GM12875 (cell line): ENCODE measurements around the gene FUBP1.
"Not testable (repeated sequence)": the region's sequence is repeated elsewhere in the genome, so short reads cannot be mapped to it uniquely, and the experiment has no call there.

Experiments
- H3K4me3 ChIP-seq: one replicate; pipeline ENCODE4 v1.5.1; 2011; ENCODE audit warnings: low read depth, low read length, control low read depth
- TF ChIP-seq, protein P1 (sequence below): IDR thresholded peaks from 2 replicates; pipeline ENCODE4 v1.5.1; 2011; ENCODE audit warnings: low read depth, mild to moderate bottlenecking, control low read depth, inconsistent platforms, low read length, moderate library complexity, borderline replicate concordance; ENCODE audit not compliant: insufficient read depth

FUBP1 gene

DNA sequence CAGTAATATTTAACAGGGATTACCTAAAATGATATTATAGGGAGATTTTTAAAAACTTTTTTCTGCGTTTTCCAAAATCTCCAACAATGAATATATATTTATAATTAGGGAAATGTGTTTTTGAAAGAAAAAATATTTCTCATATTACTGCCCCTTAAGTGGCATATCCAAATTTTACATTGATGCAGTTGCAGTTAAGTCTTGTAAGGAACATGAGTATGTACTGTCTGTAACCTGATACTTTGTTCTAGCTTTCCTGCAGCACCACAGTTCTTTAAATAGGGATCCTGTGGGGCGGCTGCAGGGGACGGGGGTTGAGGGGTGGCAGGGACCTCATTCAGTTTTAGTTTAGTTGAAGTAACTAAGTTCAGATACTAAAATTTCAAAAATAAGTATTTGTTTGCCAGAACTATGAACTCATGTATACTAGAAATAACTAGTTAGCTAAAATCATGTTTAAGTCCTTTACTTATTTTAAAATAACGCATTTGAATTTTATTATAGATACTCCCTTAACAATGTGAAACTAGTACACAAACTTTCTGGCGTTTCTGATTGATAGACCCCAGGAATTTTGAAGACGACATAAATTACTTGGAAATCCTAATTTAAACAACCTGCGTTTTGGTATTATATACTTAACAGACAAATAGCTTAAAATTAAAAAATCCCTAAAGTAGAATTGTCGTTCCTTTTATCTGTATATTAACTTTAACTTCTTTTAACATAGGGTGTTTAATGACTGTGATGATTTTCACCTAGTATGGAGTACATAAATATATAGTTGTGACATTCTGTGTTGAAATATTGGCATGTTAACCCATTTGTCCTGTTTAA is 25.2 kb upstream of the FUBP1 start:
- H3K4me3 ChIP-seq: peak overlapping the region; percentile 49
- TF ChIP-seq, protein P1, sequence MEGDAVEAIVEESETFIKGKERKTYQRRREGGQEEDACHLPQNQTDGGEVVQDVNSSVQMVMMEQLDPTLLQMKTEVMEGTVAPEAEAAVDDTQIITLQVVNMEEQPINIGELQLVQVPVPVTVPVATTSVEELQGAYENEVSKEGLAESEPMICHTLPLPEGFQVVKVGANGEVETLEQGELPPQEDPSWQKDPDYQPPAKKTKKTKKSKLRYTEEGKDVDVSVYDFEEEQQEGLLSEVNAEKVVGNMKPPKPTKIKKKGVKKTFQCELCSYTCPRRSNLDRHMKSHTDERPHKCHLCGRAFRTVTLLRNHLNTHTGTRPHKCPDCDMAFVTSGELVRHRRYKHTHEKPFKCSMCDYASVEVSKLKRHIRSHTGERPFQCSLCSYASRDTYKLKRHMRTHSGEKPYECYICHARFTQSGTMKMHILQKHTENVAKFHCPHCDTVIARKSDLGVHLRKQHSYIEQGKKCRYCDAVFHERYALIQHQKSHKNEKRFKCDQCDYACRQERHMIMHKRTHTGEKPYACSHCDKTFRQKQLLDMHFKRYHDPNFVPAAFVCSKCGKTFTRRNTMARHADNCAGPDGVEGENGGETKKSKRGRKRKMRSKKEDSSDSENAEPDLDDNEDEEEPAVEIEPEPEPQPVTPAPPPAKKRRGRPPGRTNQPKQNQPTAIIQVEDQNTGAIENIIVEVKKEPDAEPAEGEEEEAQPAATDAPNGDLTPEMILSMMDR: no peak

DNA sequence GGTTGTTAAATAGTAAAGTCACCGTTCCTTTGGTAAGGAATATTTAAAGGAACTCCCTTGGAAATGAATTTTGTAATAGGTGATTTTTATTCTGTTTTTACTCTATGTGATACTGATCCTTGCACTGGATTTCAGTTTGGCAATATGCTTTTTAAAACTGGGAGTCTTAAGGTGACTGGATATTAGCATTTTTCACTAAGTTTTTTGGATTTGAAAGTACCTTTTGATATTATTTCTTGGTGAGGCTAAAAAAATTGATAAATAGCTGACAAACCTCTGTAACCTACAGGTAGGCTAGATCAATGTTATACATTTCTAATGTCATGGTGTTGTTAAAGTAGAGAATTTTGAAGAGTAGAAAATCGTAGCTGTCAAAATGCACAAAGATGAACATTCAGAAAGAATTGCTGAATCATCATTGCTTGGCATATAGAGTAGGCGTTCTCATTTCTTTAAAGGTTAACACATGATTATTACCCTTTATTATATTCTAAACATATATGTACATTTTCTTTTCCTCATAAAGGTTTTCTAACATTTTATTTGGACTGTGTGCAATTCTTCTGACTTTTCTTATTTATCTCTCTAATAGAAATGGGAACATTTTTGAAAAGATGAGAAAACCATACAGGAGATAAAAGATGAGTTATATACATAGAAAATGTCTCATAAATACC is 24.3 kb upstream of the FUBP1 start:
- no peak overlapping the region for H3K4me3 ChIP-seq
- TF ChIP-seq, protein P1: no peak

DNA sequence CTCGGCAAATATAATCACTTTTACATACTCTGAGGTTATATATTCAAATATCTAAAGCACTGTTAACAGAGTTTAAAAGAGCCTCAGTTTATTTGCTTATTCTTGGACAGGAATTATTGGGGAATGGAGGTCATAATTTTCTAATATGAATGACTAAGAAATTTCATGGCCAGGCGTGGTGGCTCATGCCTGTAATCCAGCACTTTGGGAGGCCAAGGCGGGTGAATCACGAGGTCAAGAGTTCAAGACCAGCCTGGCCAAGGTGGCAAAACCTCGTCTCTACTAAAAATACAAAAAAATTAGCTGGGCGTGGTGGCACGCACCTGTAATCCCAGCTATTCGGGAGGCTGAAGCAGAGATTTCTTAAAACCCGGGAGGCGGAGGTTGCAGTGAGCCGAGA is 21.7 kb upstream of the FUBP1 start:
- not testable (repeated sequence) for H3K4me3 ChIP-seq

DNA sequence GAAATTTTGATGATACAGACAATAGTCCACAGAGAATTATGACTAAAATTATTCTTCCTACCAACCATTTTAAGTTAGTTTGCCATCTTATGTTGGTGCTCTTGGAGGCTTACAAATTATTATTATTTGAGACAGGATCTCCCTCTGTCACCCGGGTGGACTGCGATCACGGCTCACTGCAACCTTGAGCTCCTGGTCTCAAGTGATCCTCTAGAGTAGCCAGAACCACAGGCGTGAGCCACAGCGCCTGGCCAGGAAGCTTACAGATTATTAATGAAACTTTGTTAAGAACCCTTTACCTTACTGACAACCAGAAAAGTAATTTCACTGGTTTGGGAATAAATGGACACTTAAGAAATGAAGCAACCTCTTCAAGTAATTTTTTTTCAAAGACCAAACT is 17.9 kb upstream of the FUBP1 start:
- TF ChIP-seq, protein P1: no peak
- H3K4me3 ChIP-seq: no peak overlapping the region

DNA sequence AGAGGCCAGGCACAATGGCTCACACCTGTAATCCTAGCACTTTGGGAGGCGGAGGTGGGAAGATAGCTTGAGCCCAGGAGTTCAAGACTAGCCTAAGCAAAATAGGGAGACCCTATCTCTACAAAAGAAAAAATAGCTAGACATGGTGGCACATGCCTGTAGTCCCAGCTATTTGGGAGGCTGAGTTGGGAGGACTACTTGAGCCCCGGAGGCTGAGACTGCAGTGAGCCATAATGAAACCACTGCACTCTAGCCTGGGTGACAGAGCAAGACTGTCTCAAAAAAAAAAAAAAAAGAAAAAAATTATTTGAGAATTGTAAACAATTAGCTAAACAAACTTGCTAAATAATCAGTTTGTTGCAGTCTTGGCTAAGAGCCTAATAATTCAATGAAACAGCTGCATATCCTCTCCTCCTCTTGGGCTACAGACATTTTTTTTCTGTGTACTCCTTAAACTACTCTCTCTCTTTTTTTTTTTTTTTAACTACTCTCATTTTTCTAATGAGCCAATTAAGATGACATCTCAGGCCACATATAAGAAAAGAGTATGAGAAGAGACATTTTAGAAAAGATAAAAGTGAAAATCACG is 15.3 kb upstream of the FUBP1 start:
- no peak overlapping the region for H3K4me3 ChIP-seq
- TF ChIP-seq, protein P1: no peak

DNA sequence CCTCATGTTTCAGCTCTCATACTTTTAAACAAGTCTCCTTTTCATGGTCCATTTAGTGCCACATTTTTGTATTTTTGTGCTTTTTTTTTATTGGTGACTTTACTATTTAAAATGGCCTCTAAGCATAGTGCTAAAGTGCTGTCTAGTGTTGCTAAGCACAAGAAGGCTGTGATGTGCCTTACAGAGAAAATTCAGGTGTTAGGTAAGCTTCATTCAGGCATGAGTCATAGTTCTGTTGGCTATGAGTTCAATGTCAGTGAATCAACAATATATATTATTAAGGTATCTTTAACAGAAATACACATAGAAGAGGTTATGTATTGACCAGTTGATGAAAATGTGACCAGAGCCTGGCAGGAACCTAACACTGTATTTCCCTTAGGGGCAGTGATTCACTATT is 12.8 kb upstream of the FUBP1 start:
- H3K4me3 ChIP-seq: no peak overlapping the region
- TF ChIP-seq, protein P1: no peak

DNA sequence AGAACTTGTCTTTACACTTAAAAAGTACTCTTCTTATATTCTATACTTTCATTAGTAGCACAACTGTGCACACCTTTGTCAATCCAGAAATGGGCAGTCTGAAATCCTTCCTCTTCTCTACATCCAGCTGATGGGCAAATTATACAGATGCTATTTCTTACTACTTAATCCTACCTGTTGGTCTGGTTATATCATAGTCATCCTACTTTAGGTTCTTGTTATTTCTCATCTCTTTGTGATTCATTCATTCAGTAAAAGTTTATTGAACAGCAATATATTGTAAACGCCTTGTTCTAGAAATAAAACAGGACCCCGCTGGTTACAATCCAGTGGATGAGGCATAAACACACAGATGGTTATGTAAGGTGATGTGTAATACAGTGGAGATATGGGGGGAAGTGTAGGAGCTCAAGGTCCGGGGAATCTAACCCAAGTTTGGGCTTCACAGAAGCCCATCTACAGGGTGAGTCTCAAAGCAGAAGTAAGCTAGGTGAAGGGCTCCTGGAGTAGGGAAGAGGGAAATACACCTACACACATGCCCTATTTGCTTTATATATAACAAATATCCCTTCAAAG is 11.8 kb upstream of the FUBP1 start:
- TF ChIP-seq, protein P1: no peak

More for the DNA sequence above, 11.8 kb upstream of the FUBP1 start:
- no peak overlapping the region for H3K4me3 ChIP-seq
